HG03342 (cell line): Measurements from ENCODE around the gene EML6.
"Not testable (repeated sequence)": the region's sequence is repeated elsewhere in the genome, so short reads cannot be mapped to it uniquely, and the experiment has no call there.

Experiments used
- ATAC-seq: cut with Tn5 transposase; IDR thresholded peaks from one replicate; pipeline ENCODE4 v1.9.1; 2021; ENCODE audit warnings: mild to moderate bottlenecking, moderate library complexity; ENCODE audit not compliant: unreplicated experiment

The EML6 gene

DNA sequence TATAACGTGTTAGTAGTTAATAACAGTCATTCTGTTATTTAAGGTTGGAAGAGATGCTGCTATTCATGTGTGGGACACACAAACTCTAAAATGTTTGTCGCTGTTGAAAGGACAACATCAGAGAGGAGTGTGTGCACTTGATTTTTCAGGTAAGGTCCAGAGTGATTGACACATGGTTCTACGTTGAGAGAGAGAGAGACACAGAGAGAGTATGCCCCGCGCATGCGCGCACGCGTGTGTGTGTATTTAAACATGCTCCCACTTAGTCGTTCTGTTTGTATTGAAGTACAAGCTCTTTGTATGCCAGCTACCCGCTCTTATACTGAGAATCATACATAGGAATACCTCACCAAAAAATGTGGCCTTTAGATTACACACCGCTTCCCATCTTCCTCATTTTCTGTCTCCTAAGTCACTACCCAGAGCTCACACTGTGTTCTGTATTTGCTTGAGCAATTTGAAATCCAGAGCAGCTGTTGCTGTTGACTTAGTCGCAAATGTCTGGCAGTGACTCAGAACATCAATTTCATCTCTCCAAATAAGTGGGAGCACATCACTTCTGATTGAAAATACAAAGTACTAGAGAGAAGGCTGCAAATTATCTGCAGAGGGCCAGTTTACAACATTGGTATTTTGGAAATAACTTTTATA lies 148.1 kb downstream of the EML6 start:
- ATAC-seq: no peak

DNA sequence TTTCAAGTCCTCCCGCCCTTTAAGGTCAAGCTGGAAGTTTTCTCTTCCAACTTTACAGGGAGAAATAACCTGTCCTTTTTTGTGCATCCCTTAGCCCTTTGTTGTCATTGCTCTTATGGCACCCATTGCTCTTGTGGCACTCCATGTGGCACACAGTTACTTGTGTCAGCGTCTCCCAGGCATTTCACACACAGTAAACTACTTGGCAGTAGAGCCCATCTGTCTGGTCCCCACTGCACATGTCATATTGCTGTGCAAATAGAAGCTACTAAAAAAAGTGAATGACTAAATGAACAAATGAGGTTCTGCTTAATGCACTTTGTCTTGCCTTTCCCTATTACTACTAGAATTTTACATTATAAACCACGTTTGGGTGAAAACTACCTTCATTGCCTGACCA lies 149.3 kb downstream of the EML6 start:
- no peak for ATAC-seq

DNA sequence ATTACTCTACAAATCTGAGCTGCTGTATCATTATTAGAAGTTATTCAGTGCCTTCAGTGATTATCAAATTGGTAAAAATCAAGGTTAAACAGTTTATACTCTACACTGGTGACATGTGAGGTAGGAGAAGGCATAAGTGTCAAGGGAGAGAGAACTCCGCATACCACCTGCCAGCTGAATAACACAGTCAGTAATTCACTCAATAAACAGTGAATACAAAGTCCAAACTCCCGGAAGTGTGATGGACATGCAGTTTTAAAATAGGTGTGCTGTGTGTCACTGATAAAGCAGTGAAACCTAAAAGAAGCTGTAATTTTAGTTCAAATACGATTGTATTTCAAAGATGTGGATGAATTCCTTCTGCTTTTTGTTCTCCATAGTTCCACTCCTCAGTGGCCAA lies 149.8 kb downstream of the EML6 start:
- not testable (repeated sequence) for ATAC-seq

DNA sequence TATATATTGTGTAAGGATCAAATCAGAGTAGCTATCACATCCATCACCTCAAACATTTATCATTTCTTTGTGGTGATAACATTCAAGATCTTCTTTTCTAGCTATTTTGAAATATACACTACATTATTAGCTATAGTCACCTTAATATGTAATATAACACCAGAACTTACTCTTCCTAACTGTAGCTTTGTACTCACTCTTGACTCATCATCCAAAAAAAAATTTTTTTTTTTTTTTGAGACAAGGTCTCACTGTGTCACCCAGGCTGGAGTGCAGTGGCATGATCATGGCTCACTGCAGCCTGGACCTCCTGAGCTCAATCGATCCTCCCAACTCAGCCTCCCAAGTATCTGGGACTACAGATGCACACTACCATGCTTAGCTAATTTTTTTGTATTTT lies 153.3 kb downstream of the EML6 start:
- ATAC-seq: no peak

DNA sequence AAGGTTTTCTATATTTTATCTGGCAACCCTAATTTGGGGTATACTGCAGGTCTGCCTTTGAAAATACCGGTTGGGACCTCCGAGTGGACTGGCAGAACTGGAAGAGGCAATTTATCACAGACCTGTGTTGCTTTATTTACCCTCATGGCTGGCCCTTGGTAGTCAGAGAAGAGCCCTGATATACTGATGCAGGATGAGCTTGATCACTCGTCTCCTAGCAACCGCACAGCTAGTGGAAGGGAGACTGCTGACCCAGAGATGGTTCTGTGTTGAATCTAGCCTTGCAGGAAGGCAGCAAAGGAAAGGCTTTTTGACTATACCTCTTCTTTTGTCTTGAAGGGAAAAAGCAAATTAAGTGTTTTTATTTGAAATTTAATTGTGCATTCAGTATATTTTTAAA lies 154.7 kb downstream of the EML6 start:
- ATAC-seq: no peak

DNA sequence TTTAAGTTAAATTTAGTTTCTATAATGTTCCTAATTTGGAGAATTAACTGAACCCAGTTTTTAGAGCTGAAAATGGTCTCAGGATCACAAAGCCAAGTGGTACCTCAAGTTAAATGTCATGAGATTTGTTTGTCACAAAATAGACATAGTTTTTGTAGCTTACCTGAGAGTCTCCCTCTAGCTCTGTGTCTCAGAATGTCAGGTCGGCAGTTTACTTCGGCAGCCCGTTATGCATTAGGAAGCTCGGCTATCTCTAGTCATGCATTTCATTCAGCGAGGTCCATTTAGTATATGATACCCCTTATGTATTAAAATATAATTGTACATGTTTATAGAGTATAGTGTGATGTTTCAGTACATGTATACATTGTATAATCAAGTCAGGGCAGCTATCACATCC lies 155.6 kb downstream of the EML6 start:
- no peak for ATAC-seq

DNA sequence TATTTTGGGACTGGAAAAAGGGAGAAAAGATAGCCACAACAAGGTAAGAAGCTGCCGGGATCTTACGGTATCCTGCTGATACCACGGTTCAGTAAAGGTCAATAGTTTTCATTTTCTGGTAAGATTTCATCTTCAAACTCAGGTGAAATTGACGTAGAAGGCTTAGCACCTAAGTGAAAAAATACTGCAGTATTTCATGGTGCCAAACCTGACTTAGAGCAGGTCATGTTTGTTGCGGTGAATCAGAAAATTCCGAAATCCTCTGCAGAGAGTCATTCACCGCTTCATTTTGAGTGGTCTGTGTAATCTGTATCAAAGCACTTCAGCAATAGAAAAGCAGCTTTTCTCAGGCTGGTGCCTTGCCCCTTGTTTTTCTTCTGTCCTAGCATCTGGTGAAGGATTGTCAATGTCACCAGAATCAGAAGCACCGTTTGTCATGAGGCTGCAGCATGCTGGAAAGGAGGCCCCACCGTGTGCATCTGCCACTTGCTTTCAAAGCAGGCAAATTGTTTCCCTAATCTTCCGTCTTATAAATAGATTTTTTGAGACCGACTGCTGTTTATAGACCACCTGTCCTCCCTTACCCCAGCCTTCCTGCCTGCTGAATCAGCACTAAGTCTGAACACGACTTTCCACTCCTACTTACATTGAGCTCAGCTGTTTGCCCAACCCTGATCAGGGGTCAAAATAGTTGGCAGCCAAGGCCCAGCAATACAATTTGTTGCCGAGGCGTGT lies 156.3 kb downstream of the EML6 start:
- ATAC-seq: no peak

DNA sequence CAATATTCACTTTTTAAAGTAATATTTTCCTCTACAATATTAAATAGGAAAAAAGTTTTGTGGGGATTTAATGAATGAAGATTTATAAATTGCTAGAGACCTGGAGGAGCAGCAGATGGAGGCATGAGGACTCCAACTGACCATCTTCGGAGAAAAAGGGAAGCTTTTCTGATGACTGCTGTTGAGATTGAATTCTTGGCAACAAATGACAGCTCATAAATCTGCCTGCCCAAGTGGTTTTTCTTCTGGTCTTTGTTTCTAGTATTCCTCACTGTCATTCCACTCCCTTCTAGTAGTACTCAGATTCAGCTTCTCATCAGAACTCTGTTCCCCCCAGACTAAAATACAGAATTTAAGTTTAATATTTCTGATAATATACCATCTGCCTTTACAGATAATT lies 157.0 kb downstream of the EML6 start:
- no peak for ATAC-seq

DNA sequence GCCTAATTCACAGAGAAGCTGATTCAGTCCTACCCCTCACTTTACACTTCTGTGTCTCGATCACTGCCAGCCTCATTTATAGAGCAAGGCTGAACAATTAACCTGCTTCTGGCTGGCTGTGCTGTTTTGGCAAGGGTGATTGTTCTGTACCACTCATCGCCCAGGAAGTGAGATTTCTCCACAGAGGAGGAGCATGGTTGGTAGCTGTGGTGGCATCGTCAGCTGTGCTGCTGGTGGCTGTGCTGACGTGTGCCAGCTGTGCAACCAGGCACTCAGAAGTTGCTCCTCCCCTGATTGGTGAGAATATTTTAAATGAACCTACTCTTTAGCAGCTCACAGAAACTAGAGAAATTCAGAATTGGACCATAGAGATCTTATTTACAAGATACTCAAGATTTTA lies 158.3 kb downstream of the EML6 start:
- ATAC-seq: no peak

DNA sequence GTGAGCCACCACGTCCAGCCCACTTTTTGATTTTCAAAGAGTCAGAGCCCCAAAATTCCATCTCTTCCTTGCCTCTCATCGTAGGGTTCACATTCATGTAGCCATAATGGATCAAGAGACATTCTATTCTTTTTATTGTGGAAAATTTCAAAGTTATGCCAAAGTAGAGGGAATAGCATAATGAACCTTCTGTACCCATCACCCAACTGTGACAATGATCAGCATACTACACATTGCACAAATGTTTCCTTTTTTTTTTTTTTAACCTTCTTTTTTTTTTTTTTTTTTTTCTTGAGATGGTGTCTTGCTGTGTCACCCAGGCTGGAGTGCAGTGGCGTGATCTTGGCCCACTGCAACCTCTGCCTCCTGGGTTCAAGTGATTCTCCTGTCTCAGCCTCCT lies 162.4 kb downstream of the EML6 start:
- no peak for ATAC-seq

DNA sequence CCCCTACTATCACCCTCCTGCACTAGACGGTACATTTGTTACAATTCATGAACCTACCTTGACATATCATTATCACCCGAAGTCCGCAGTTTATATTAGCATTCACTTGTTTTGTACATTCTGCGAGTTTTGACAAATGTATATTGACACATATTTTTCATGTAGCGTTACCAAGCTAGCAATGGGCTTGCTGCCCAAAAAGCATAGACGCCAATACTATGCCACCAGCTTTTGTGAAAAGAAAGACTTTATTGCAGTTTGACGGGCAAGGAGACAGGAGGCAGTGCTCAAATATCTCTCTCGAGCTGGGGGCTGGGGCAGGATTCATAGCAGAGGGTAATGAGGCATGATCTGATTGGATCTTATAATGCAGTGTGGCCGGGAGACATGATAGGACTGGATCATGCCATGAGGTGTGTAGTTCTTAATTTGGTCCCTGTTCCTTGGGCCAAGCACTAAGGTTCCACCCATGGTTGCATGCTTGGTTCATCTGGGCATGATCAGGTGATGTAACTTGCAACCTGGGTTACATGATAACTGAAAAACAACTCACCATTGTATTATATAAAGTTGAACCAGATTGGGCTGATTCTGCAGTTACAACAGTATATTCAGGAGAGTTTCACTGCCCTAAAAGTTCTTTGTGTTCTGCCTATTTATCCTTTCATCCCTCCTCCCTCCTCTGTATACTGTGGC lies 164.5 kb downstream of the EML6 start:
- no peak for ATAC-seq

DNA sequence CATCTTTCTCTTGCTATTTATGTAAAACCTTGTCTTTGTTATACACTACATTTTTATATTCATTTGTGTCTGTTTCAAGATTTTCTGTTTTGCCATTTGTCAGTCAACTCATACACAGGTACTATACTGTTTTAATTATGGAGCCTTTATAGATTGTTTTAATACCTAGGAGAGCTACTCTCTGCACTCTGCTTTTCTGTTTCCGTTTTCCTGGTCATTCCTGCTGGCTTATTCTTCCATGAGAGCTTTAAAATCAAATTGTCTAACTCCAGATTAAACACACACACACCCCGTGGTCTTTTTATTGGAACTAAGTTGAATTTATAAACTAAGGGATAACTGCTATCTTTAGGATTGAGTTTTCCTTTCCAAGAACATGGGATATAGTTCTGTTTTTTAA lies 165.6 kb downstream of the EML6 start:
- ATAC-seq: no peak

DNA sequence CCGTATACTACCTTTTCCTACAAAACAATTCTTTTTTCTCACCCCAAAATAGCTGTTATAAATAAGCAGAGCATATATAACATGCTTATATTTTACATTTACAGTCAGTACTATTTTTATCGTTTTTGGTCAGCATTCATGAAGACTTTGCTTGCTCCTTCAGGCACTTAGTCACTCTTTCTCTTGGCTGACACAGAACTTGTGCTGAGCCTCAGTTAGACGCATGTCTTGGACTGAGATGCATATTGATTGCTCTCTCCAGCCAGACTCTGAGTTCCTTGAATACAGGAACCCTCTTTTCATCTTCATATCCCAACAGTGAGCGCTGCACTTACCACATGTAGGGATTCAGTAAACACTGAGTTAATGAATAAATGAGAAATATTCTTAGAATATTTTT lies 168.4 kb downstream of the EML6 start:
- ATAC-seq: no peak

DNA sequence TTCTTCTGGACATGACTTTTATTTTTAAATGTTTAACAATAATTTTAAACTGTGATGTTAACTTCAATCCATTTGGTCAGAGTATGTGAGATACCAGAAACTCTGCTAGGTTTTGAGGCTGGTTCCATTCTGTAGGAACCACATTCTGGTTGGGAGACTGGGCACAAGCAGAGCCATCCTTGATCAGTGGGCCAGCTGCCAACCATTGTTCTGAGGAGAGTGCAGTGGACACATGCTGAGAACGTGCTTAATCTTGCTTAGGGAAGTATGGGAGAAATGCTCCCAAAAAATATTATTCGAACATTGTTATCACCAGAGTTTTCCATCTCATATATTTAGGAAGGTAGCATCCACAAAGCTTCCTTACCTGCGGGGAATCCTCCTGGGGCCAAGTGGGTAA lies 171.0 kb downstream of the EML6 start:
- ATAC-seq: no peak

DNA sequence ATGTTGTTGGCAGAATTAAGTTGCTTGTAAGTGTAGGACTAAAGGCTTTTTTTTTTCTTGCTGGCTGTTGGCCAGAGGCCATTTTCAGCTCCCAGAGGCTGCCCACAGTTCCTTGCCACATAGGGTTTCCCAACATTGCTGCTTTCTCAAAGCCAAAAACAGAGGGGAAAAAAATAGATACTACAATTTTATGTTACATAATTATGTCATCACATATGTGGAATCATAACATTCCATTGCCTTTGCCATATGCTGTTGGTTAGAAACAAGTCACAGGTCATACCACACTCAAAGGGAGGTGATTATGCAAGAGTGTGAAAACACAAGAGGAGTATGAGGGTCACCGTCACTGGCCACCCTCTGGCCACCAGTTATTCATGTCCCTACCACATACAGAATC lies 172.3 kb downstream of the EML6 start:
- no peak for ATAC-seq

DNA sequence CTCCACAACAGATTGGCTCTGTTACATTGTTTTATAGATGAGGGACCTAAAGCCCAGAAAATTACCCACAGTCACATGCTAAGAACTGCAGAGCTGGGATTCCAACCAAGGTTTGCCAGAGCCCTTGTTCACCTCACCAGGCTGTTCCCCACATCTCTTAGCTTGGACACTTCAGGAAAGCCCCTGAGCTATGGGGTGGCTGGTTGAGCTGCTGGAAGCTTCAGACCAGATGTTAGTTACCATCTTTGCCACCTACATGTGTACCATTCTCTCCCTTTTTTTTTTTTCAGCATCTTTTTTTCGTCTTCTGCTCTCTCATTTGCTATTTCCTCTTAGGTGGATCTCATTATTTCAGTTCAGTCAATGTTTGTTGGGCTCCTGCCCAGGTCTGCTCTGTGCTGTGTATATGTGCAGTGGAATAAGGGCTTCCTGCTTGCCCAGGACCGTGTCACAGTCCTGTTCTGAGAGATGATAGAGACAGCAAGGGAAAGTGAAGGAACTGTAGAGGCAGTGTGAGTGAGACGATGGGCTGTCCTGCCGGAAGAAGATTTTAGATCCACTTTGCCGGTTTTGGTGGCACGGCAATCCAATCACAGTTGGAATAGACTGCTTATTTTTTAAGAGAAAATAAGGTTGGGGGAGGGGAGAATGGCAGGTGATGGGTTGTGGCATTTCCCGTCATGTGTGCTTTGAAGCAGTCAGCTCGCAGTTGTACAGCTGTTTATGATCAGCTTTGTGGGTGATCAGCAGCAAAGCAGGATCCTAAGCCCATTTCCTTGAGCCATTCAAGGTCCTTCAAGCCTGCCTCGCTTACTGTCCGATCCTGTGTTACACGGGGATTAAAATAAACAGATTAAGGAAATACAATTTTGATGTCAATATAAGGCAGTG lies 174.2 kb downstream of the EML6 start:
- no peak for ATAC-seq

DNA sequence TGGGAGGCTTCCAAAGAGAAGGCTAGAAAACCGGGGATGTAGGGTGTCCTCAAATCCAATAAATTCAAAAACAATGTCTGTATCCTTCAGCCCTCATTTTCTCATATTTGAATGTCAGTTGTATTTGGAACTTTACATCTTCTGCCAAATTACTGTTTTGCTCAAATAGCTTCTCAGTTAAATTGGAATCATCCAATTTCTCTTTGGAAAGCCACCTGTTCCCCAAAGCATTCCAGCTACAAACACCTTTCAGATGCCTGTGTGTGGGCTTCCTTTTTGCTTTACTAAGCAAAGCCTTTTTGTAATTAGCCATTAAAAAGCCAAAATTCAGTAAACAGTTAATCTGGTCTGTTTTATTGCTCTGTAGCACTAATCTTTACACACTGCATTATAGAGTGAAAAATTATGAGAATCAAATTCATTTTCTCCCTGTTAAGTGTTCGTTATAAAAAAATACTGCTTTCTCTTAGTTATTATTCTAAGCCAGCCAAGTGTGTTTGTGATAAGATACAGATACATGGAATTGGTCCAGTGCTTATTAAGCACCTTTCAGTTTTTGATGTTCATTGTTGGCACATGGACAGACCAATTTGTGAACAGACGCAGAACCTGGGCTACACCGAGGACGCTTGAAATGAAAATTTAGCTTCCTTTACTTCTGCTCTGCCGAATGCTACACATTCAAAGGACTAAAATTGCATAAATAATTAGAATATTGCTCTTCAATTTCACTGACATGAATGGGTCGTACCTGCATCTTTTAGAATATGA lies 175.2 kb downstream of the EML6 start:
- no peak for ATAC-seq

DNA sequence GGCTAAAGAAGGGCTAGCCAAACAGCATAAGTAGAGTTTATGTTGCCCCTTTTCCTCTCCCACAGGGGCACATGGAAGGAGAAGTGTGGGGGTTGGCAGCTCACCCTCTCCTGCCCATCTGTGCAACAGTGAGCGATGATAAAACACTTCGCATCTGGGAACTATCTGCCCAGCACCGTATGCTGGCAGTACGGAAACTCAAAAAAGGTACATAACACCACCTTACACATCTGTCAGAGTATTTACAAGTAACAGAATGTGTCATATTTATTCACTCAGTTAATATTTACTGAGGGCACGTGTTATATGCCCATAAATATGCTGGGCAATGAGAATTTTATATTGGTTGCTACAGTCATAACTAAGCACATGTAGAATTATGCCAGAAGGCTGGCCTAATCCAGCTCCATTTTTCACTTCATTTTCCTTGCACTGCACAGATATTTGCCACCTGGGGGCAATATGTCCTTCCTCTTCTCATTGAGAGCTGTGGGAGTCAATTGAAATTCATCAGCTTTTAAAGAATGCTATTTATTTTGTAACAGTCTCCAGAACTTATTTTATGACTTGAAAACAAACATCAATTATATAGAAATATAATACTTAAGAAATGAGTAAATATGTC lies 176.2 kb downstream of the EML6 start:
- ATAC-seq: no peak

DNA sequence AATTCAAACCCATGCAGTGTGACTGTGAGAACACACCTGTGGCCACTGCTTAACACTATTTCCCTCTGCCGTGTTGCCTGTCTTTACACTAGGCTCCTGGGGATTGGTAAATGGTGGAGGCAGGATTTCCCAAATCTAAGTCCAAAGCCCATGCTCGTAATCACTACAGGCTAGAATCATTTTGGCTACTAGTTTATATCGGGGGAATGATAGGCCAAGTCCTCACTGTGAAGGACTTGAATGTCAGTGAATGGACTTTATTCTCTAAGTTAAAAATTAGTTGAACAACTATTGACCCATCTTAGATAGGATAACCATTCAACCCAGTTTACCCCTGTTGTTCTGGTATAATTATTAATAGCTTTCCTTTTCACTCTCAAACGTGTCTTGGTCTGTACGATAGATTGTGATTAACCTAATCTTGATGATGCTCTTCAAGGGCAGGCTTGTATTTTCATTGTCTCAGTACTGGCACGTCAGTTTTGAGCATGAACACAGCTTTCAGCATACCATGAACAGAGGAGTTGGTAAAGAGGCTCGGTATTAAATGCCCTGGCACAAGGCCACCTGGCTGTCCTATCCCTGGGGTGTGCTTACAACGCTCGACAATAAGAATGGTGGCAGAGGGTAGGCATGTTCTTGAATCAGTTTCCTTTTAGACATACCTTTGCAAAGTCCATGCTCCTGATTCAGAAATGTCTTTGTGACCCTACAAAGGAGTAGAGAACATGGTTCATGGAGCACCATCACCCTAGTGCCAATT lies 177.9 kb downstream of the EML6 start:
- ATAC-seq: no peak
